Right kidney (tissue), 9 donors: ENCODE data around the gene DPPA4.
A peak's percentile ranks its signal among the peaks of the same experiment; 100 is the strongest.
"Not testable (repeated sequence)": the region's sequence is repeated elsewhere in the genome, so short reads cannot be mapped to it uniquely, and the experiment has no call there.

Source experiments
- DNase-seq: peaks from one replicate; pipeline ENCODE4 v3.0.0-alpha.2; 2016
- long read RNA-seq, 8 donors: transcript quantifications; one replicate each; lab custom pipeline, GENCODE V29; 2026

DPPA4 gene
- long read RNA-seq, donor 1: 0 reads
- long read RNA-seq, donor 2, partial matches to known transcripts: 0 of 1 reads
- long read RNA-seq, donor 2, other reads (novel, unspliced or antisense): 0 of 1 reads
- long read RNA-seq, donor 3, partial matches to known transcripts: 0 of 2 reads
- long read RNA-seq, donor 3, other reads (novel, unspliced or antisense): 0 of 2 reads
- long read RNA-seq, donor 4, partial matches to known transcripts: 0 of 2 reads
- long read RNA-seq, donor 4, other reads (novel, unspliced or antisense): 0 of 2 reads
- long read RNA-seq, donor 5, partial matches to known transcripts: 0 of 1 reads
- long read RNA-seq, donor 5, other reads (novel, unspliced or antisense): 0 of 1 reads
- long read RNA-seq, donor 6, partial matches to known transcripts: 0 of 2 reads
- long read RNA-seq, donor 6, other reads (novel, unspliced or antisense): 0 of 2 reads
- long read RNA-seq, donor 7, partial matches to known transcripts: 0 of 3 reads
- long read RNA-seq, donor 7, other reads (novel, unspliced or antisense): 0 of 3 reads
- long read RNA-seq, donor 8: 0 reads

- DNase-seq: no peak
These were observed at the start of gene DPPA4 for GRCh38 chr3:109337393-109337792. Gene DPPA4 (minus strand): TSS chr3:109337546. CDS start chr3:109337517, 29 bp downstream.

GRCh38 chr3:109385442-109386318, 48.3 kb upstream of the DPPA4 start:
- no peak for DNase-seq

GRCh38 chr3:109384164-109384563, 46.8 kb upstream of the DPPA4 start:
- DNase-seq: no peak

- peak; percentile 18 for DNase-seq
These were observed 45.2 kb upstream of the DPPA4 start for GRCh38 chr3:109382588-109382987.

GRCh38 chr3:109375975-109376374, 38.6 kb upstream of the DPPA4 start:
- DNase-seq: no peak

- DNase-seq: not testable (repeated sequence)
These were observed 37.1 kb upstream of the DPPA4 start for GRCh38 chr3:109374434-109374833.

- no peak for DNase-seq
These were observed 36.6 kb upstream of the DPPA4 start for GRCh38 chr3:109373933-109374332.

- no peak for DNase-seq
These were observed 35.3 kb upstream of the DPPA4 start for GRCh38 chr3:109372639-109373038.

- DNase-seq: no peak
These were observed 32.2 kb upstream of the DPPA4 start for GRCh38 chr3:109369510-109369909.

GRCh38 chr3:109364088-109364487, 26.7 kb upstream of the DPPA4 start:
- DNase-seq: no peak

- no peak for DNase-seq
These were observed 26.3 kb upstream of the DPPA4 start for GRCh38 chr3:109363634-109364033.

- DNase-seq: no peak
These were observed 25.5 kb upstream of the DPPA4 start for GRCh38 chr3:109362823-109363222.

- not testable (repeated sequence) for DNase-seq
These were observed 21.5 kb upstream of the DPPA4 start for GRCh38 chr3:109358809-109359208.

GRCh38 chr3:109356442-109357155, 19.3 kb upstream of the DPPA4 start:
- peak; percentile 27 for DNase-seq

- peak; percentile 35 for DNase-seq
These were observed 18.5 kb upstream of the DPPA4 start for GRCh38 chr3:109355625-109356441.

- DNase-seq: no peak
These were observed 15.7 kb upstream of the DPPA4 start for GRCh38 chr3:109353057-109353456.

GRCh38 chr3:109351231-109351630, 13.9 kb upstream of the DPPA4 start:
- DNase-seq: no peak

GRCh38 chr3:109346770-109347295, 9.5 kb upstream of the DPPA4 start:
- DNase-seq: no peak

- DNase-seq: no peak
These were observed 8.8 kb upstream of the DPPA4 start for GRCh38 chr3:109346099-109346498.

- DNase-seq: no peak
These were observed 2.6 kb upstream of the DPPA4 start for GRCh38 chr3:109339714-109340648.
